Lower lobe of right lung (tissue), 2 donors: ENCODE results near the gene CPEB1. TPM values are rescaled to one million over a fixed set of nuclear protein-coding genes. Genes with fewer than 3 reads are reported as not detected.
"Not testable (repeated sequence)": the region's sequence is repeated elsewhere in the genome, so short reads cannot be mapped to it uniquely, and the experiment has no call there.

Source experiments
- ATAC-seq, 2 donors: fragments of 200-7000 bp; cut with Tn5 transposase; one replicate each; pipeline ENCODE4 v1.9.1; 2020 to 2022; ENCODE audit warnings: mild to moderate bottlenecking in 2 of 2, moderate library complexity in 2 of 2
- DNase-seq: peaks from one replicate; pipeline ENCODE4 v3.0.0-alpha.2; 2020
- H3K27ac ChIP-seq: fragments of 200-600 bp; one replicate; pipeline ENCODE4 v1.8.0; 2022
- H3K27me3 ChIP-seq: fragments of 200-600 bp; one replicate; pipeline ENCODE4 v1.8.0; 2022; ENCODE audit warnings: low read depth
- H3K36me3 ChIP-seq: fragments of 200-600 bp; one replicate; pipeline ENCODE4 v1.8.0; 2022; ENCODE audit warnings: mild to moderate bottlenecking
- H3K4me1 ChIP-seq: fragments of 200-600 bp; one replicate; pipeline ENCODE4 v1.8.0; 2022
- H3K4me3 ChIP-seq: fragments of 200-600 bp; one replicate; pipeline ENCODE4 v1.8.0; 2022; ENCODE audit warnings: mild to moderate bottlenecking
- H3K9me3 ChIP-seq: fragments of 200-600 bp; one replicate; pipeline ENCODE4 v1.8.0; 2022
- intact Hi-C: fragments of 100-400 bp; cut with DNase I; formaldehyde crosslinking; loops from one replicate; pipeline ENCODE4 v1.11.0; 2022
- total RNA-seq: library from RNA; stranded (reverse); fragmentation: NEBNext Ultra II Directional; extraction: Animal tissue kit (Norgen Biotek cat#: 25700); gene quantifications from one replicate; pipeline ENCODE4 v1.2.1, GENCODE V29; 2021
- TF ChIP-seq, protein P1 (sequence below): fragments of 200-600 bp; IDR thresholded peaks from one replicate; pipeline ENCODE4 v1.8.0; 2022; ENCODE audit warnings: antibody characterized with exemption, mild to moderate bottlenecking
- donor health status: DM: no; HTN: yes; CAD: no; lungs with severe emphysema.

The CPEB1 gene
- total RNA-seq, 1 donor from 2014 or later: 2.7 TPM

DNA sequence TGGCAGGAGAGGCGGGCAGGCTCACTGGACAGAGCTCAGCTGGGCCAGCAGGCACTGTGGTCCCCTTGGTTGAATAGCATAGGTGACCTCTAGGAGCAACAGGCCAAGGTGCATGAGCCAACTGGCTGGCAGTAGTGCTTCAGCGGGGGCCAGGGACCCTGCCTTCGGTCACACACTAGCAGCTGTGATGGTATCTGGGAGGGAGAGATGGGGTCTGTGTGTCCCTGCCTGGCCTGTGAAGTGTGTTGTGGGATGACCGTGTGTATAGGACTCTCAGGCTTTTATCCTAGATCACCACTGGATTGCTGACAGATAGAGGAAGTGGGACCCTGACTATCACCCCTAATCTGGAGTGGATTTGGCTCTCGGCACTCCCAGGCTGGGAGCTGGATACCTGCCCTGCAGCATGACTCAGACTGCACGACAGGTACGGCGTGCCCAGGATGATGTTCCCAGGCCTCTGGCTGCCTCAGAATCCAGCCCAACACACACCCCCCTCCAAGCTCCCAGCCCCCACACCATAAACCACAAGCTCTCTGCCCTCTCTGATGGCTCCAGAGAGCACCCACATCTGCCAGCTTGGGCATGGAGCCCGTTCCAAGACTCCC is 114.7 kb downstream of the CPEB1 start:
- H3K4me1 ChIP-seq: no peaks in the 10 kb centered on the region
- no peak overlapping the region for H3K4me3 ChIP-seq
- intact Hi-C loops: no loop called here

DNA sequence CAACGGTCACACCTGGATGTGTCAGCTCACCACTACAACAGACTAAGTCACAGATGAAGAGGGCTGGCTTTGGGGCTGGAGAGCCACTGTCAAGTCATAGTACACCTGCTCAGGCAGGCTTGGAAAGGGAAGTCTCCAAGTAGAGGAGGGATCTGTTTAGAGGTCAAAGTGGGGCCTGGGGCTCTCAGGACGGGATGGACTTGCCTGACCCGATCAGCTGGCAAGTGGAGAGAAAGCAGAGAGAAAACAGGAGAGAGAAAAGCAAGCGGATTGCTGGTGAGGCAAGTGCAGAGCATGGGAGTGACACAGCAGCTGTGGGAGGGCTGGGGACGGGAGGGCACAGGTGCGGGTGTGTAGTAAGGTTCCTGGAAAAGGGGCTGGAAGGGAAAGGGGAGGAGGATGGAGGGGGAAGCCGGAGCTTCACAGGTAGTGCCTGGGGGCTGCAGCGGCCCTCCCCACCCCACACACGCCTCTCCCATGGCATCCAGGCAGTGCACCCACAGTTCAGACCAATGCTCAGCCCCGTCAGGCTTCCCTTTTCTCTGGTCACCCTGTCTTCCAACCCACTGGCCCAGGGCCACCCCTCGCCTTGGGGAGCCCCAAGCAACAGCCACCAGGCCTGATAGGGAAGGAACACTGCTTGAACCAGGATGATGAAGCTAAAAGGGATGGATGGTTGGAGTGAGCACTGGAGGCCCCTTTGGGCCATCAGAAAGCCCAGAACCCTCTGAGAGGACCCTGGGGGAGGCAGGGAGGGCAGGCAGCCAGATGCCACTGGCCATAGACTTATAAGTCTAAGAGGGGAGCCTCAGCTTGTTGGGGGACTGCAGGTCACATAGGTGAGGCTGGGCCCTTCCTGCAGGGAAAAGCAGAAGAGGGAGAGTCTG is 115.4 kb downstream of the CPEB1 start:
- no peak for DNase-seq
- Histone ChIP-seq H3K4me3 (no peak overlapping the region), H3K9me3 (no peaks in the 10 kb centered on the region), H3K27me3 (no peaks in the 10 kb centered on the region), H3K36me3 (peaks cover 38% of the 10 kb centered on the region), H3K4me1 (no peaks in the 10 kb centered on the region), H3K27ac (no peak overlapping the region)
- TF ChIP-seq, protein P1, sequence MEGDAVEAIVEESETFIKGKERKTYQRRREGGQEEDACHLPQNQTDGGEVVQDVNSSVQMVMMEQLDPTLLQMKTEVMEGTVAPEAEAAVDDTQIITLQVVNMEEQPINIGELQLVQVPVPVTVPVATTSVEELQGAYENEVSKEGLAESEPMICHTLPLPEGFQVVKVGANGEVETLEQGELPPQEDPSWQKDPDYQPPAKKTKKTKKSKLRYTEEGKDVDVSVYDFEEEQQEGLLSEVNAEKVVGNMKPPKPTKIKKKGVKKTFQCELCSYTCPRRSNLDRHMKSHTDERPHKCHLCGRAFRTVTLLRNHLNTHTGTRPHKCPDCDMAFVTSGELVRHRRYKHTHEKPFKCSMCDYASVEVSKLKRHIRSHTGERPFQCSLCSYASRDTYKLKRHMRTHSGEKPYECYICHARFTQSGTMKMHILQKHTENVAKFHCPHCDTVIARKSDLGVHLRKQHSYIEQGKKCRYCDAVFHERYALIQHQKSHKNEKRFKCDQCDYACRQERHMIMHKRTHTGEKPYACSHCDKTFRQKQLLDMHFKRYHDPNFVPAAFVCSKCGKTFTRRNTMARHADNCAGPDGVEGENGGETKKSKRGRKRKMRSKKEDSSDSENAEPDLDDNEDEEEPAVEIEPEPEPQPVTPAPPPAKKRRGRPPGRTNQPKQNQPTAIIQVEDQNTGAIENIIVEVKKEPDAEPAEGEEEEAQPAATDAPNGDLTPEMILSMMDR: no peak
- no peak for ATAC-seq
- intact Hi-C loops: no loop called here

More for the DNA sequence above, 114.7 kb downstream of the CPEB1 start:
- H3K27ac ChIP-seq: no peak overlapping the region
- TF ChIP-seq, protein P1: no peak
- H3K36me3 ChIP-seq: peaks cover 46% of the 10 kb centered on the region
- DNase-seq: no peak
- no peaks in the 10 kb centered on the region for H3K9me3 ChIP-seq
- H3K27me3 ChIP-seq: no peaks in the 10 kb centered on the region
- ATAC-seq: no peak

DNA sequence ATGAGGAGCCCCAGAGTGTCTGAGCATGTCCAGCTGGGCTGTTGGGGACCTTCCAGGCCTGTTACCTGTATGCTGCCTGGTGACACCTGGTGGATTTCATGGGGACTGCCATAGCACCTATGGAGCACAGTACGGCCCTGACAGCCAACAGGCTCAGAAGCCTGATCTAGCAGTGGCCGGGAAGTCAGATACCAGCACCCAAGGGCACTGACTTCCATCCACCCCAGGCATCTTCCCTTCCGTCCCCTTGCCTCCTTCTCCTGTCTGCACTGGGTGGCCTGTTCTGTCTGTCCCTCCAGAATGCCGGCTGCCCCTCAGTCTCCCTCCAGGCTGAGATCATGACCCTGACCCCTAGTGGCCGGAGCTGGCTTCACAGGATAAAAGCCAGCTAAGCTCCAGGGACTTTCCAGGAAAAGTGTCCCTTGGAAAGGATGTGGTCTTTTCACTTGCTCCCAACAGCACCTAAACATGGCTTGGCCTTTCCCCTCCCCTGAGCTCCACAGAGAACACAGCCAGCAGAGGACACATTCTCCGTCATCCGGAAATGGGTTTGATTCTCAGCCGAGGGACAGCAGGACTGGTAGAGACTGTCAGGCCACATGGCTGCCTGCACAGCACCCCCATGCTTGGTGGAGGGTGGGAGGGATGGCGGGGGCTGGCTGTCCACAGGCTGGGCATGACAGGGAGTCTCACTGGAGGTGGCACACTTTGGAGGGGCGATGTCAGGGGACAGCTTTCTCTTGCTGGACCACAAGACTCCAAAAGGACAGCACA is 116.4 kb downstream of the CPEB1 start:
- TF ChIP-seq, protein P1: peak; percentile 79
- peaks cover 29% of the 10 kb centered on the region for H3K36me3 ChIP-seq
- H3K27me3 ChIP-seq: no peaks in the 10 kb centered on the region
- ATAC-seq: peak; percentile 95 to 96
- H3K27ac ChIP-seq: no peak overlapping the region
- H3K4me1 ChIP-seq: no peaks in the 10 kb centered on the region
- intact Hi-C loops: no loop called here
- peak; percentile 79 for DNase-seq
- H3K4me3 ChIP-seq: peak overlapping the region; percentile 37
- H3K9me3 ChIP-seq: no peaks in the 10 kb centered on the region

DNA sequence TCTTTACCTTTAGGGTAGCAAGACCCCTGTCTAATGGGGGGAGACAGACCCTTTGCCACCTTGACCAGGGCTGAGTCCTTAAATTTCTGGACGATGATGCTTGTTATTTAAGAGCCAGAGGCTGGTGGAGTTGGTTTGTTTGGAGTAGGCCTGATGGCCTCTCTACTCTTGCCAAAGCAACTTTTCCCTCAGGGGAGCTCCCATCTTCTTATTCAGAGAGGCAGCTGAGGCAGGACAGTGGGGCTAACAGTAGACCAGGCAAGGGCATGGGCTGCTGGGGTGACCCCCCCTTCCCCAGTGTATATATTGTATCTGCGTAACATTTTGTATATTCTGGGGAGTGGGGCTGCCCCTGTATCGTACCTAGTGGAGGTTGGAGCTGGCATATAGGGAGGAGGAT is 117.2 kb downstream of the CPEB1 start:
- no peak overlapping the region for H3K27ac ChIP-seq
- no peak for DNase-seq
- intact Hi-C loops: no loop called here

DNA sequence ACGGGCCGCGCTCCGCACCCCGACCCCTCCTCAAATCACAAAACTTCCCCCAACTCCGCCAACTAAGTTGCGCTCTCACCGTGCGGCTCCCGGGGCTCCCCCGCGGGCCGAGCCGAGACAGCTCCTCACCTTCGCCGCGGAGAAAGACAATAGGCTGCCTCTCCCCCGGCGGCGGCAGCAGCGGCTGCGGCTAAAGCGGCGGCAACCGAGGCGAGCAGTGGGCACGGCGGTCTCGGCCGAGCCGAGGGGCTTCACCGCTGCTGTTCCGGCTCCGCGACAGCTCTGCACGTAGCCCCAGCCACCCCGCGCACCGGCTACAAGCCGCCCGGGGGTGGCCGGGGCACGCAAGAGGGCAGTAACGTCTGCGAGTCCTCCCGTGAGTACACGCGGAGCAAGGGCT is 133.6 kb downstream of the CPEB1 start:
- intact Hi-C loops, H3K9me3 ChIP-seq: not testable (repeated sequence)
- H3K4me3 ChIP-seq: peak overlapping the region; percentile 34

More for the DNA sequence above, 117.2 kb downstream of the CPEB1 start:
- Histone ChIP-seq H3K27me3 (no peaks in the 10 kb centered on the region), H3K9me3 (no peaks in the 10 kb centered on the region), H3K36me3 (peaks cover 21% of the 10 kb centered on the region), H3K4me3 (no peak overlapping the region), H3K4me1 (no peaks in the 10 kb centered on the region)
- TF ChIP-seq, protein P1: no peak
- ATAC-seq: no peak

DNA sequence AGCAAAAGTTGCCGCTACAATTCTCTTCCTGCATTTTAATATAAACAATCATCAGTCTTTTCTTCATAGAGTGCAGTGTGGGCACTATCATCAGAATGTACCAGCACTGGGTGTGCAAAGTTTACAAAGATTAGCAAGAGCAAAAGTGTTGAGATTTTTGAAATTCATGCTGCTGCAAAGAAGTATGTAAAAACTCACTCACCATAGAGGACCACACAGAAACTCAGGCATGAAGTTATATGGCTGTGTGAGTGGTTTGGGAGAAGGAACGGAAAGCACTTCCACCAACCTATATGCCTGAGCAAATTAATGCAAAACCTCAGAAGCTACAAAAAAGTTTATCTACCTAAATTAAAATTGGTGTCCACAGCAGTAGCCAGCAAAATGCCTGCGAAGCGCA is 139.5 kb downstream of the CPEB1 start:
- H3K27ac ChIP-seq, H3K4me1 ChIP-seq, H3K27me3 ChIP-seq, H3K36me3 ChIP-seq, H3K9me3 ChIP-seq, H3K4me3 ChIP-seq, intact Hi-C loops, DNase-seq: not testable (repeated sequence)
- peak in 1 of 2 donors; percentile 20 for ATAC-seq

More for the DNA sequence above, 133.6 kb downstream of the CPEB1 start:
- H3K27me3 ChIP-seq, DNase-seq, H3K4me1 ChIP-seq, H3K36me3 ChIP-seq, H3K27ac ChIP-seq, ATAC-seq: not testable (repeated sequence)

DNA sequence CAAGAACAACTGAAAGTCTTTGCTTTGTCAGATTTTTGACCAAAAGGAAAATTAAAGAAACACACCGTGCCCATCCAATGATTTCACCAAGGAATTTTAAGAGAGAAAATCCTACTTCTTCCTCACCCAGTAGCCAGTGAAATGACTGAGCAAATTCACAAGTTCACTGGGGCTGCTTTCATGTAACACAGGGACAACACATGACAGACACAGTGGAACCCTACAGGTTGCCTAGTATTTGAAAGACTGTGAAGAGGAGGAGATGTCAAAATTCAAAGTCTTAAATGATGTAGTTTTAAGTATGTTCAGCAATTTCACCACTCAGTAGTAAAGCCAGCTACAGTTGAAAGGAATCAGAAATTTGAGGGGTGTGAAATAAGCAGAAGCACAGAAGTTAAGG is 140.1 kb downstream of the CPEB1 start:
- ATAC-seq, H3K36me3 ChIP-seq, H3K9me3 ChIP-seq, DNase-seq, H3K27me3 ChIP-seq, H3K4me3 ChIP-seq, H3K4me1 ChIP-seq, H3K27ac ChIP-seq, intact Hi-C loops: not testable (repeated sequence)

DNA sequence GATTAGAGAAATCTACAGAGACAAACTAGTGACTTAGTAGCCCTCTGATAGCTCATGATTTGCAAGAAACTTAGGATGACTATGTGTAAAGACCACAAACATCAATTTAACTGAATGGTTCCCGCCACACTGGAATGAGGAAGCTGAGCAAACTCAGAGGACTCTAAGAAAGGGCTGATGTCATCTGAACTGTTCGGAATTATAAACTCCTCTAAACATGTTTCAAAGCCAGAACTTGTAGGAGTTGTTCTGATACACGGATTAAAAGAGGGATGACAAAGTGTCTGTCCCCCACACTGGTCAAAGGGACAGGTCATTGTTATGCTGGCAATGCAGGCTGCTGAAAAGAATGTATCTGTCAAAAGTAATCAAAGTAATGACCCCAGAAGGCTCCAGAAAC is 141.3 kb downstream of the CPEB1 start:
- intact Hi-C loops, H3K4me1 ChIP-seq, H3K4me3 ChIP-seq, H3K9me3 ChIP-seq, H3K27me3 ChIP-seq, H3K27ac ChIP-seq, H3K36me3 ChIP-seq, DNase-seq: not testable (repeated sequence)
- peak in 1 of 2 donors; percentile 56 for ATAC-seq

DNA sequence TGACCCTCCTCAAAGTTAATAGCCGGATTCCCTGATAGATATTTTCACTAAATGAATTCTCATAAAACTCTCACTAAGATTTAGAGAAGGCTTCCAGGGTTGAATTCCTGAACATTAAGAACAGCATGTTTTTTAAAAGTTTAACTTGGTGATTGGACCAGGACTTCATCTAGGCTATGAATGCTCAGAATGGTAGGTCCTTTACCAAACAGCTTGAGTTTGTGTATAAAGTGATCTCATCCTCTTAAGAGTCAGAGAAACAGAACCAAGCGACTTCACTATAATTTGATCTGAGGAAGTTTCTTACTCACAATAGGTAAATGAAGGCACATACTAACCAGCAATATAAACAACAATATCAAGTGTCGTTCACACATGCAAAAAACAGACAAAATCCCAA is 143.1 kb downstream of the CPEB1 start:
- H3K4me3 ChIP-seq, H3K4me1 ChIP-seq, DNase-seq, H3K36me3 ChIP-seq, intact Hi-C loops, H3K27ac ChIP-seq, H3K27me3 ChIP-seq, H3K9me3 ChIP-seq: not testable (repeated sequence)
- peak; percentile 54 to 83 for ATAC-seq
